ENCODE measurements around the gene COQ10B.

The COQ10B gene

DNA sequence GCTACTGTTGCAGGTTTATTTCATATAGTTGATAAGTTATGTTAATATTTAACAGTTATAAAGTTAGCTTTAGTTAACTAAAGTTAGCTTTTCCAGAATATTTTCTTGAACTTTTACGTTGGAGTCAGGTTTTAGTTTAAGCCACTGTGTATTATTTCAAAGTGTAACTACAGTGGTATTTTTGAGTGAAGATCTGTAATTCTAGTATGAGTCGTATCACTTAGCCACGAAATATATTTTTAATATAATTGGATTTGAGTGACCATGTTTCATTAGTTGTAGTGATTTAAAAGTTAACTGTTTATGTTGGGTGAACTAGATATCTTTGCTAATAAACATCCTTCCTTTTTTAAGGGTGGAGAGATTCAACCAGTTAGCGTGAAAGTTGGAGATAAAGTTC lies 49.3 kb downstream of the COQ10B start:
- DNase-seq, result no peak

DNA sequence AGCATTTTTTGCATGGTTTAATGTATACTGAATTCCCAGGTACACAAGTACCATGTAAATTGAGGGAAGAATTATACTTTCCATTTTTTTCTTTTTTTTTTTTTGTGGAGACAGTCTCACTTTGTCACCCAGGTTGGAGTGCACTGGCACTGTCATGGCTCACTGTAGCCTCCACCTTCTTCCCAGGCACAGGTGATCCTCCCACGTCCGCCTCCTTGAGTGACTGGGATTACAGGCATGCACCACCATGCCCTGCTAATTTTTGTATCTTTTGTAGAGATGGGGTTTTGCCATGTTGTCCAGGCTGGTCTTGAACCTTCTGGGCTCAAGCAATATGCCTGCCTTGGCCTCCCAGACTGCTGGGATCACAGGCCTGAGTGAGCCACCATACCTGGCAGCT lies 50.6 kb downstream of the COQ10B start:
- no peak for DNase-seq

DNA sequence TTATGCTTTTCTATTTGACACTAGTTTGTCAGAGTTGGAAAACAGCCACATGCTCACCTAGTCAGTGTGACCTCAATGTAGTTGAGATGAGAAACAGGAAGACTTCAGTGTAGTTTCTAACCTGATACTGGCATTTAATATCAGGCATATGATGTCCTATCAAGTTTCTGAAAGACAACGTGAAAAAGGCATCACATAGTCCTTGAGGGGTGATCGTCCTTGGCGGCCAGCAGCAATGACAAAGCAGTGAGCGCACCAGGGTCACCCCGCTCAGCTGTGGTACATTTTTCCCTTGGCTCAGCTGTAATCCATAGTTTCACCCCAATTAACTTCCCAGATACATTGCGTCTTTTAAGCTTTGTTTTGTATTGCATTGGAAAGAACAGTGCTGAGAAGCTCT lies 51.2 kb downstream of the COQ10B start:
- no peak for DNase-seq

DNA sequence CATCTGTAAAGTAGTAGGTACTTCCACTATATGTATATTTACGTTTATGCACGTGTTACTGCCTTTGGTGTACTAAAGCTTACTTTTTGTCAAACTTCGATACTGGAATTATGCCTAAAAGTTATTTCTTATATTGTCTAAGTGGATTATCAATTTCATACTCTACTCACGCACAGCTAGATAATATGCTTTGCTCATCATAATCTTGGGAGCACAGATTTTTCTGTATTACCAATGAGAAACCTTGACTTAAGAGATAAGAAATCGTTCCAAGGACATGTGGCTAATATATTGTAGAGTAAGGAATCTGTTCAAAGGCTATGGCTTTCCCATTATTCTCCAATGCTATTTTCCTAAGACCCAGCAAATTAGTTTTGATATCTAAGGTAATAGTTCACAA lies 53.3 kb downstream of the COQ10B start:
- DNase-seq, result no peak

DNA sequence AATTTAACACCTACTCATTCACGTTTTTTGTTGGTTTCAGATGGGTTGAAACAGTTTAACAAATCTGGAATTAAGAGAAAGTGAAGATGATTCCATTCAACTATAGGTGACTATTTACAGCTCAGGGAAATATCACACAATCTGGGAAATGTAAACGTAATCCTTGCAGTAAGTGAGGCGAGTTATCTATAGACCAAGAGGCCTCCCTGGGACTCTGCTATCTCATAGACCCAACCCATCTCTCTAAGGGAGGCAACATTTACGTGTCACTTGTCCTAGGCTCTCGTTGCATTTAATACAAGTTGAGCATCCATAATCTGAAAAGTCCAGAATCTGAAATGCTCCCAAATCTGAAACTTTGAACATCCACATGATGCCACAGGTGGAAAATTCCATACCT lies 60.6 kb downstream of the COQ10B start:
- DNase-seq, result no peak

DNA sequence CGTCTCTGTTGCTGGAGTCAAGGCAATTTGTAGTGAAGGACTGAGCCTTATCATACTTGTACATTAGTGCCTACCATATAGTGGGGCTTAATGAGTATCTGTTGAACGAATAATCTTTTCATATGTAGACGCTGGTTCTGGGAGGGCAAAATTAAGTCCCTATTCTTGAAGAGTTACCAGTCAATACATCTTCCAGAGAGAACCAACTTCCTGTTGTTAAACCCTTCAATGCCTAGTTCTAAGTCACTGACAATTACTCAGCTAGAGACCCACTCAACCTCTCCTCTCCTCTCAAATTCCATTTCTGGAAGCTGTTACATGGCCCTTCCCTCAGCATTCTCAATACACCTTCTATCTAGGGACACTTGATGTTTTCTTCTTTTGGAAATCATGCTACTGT lies 61.4 kb downstream of the COQ10B start:
- no peak for DNase-seq

DNA sequence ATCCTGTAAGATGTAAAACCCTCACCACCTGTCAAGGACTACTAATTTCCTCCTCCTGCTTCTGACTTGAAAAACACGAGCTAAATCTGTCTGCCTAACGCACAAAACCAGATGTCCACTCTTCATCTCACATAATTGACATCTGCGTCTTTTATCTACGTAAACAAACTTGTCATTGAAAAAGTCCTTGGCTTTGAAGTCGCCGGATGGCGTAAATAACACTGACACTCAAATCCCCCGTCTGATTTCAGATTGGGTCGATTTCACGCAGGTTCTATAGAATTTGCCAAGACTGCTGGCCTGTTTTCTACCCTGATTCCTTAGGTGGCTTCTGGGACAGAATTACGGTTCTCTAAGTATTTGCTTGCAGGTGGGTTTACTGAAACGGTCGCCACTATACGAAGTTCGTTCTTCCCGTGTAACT lies 62.0 kb downstream of the COQ10B start:
- DNase-seq, result no peak

DNA sequence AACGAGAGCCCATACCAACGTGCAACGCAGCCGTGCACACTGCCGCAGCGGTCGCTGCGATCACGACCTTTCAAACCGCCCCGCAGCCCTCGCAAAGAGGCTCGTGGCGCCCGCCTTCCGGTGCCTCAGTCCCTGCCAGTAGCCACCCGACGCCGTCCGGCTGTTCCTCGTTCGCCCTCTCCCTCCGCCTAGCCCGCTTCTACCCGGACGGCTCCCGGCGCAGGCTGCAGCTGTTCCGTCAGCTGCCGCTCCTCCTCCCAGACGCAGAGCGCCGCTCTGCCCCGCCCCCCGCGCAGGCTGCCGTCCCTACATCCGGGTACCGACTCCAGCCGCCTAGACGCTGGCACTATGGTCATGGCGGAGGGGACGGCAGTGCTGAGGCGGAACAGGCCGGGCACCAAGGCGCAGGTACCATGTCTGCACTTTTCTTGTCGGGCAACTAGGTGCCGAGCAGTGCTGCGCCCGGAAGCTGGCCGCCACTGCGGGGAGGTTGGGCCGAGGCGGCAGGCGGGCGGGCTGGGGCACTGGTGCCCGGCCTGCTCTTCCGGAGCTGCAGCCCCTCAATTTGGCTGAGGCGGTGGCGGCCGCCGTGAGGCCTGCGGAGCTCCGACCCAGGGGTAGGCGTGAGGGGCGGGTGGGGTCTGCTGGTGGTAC lies 62.5 kb downstream of the COQ10B start, which contains the start of gene MOB4:
TSS of gene MOB4 (plus strand) at position 328 of the 654 bp plus-strand sequence. CDS start at position 349, 21 bp downstream.
- DNase-seq, result peak; percentile 89 to 95

DNA sequence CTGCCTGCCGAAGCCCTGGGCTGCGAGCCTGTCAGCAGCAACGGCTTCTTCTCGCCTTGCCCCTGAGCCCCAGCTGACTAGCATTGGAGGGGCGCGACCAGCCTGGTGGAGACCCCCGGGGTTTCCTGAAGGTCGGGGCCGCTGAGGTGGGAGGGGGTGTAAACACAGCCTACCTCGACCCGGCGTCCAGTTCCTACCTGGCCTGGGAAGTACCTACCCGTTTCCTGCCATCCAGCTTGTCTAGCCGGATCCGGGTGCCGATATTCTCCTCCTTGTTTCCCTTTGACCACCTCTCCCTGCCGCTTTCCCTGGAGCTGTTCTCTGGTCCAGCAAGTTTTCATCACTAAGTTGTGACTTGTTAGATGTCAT lies 63.0 kb downstream of the COQ10B start:
- DNase-seq, result peak in 1 of 2 donors; percentile 12

DNA sequence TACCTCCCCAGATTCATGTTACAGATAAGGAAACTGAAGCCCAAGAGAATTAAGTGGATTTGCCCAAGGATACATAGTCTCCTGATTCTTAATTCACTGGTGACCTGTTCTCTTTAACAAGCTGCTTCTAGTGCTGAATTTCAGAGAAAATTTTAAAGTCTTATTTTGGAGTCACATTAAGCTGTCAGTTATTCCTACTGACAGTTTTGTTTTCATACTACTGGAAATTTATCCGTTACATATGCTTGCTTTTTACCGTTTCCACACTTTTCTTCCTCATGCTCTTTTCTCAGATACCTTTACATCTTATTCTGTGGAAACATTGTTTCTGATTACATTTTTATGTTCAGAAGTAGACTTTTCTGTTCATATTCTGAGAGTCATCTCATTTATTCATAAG lies 63.8 kb downstream of the COQ10B start:
- DNase-seq, result no peak

All from stimulated activated CD4-positive, alpha-beta T cell treated with anti-CD3 and anti-CD28 coated beads, Interleukin-2, amount 100 ng/mL, for 48 hours (primary cell).